Effector memory CD8-positive, alpha-beta T cell (primary cell): ENCODE data around the gene SPATA6L.

Experiments
- ATAC-seq: fragments of 150-1000 bp; cut with Tn5 transposase; replicated peaks from 2 replicates; pipeline ENCODE4 v1.10.0; 2021; ENCODE audit warnings: mild to moderate bottlenecking, moderate library complexity
- DNase-seq, 3 experiments: peaks; one replicate each; pipeline ENCODE4 v3.0.0; 2021
- H3K27ac Mint-ChIP-seq, 2 donors: one replicate each; pipeline ENCODE4 v1.8.0; 2022; ENCODE audit warnings: mild to moderate bottlenecking in 2 of 2, mixed read lengths in 2 of 2, moderate library complexity in 2 of 2
- H3K27me3 Mint-ChIP-seq, 2 donors: one replicate each; pipeline ENCODE4 v1.8.0; 2022; ENCODE audit warnings: mixed read lengths in 2 of 2
- H3K36me3 Mint-ChIP-seq: one replicate; pipeline ENCODE4 v1.8.0; 2022; ENCODE audit warnings: mild to moderate bottlenecking, moderate library complexity, mixed read lengths; ENCODE audit not compliant: insufficient read depth
- H3K4me1 Mint-ChIP-seq, 2 donors: one replicate each; pipeline ENCODE4 v1.8.0; 2022; ENCODE audit warnings: low read depth in 2 of 2, mixed read lengths in 2 of 2
- H3K4me3 Mint-ChIP-seq, 2 donors: one replicate each; pipeline ENCODE4 v1.8.0; 2022; ENCODE audit warnings: mild to moderate bottlenecking in 2 of 2, mixed read lengths in 2 of 2, moderate library complexity in 2 of 2
- H3K9me3 Mint-ChIP-seq, 2 donors: one replicate each; pipeline ENCODE4 v1.8.0; 2022; ENCODE audit warnings: mixed read lengths in 2 of 2

SPATA6L gene

GRCh38 chr9:4654084-4654483 lies 12.2 kb downstream of the SPATA6L start:
- Mint-ChIP-seq H3K4me3 (peak overlapping the region; percentile 54 to 66), H3K27me3 (no peaks in the 10 kb centered on the region), H3K4me1 (peaks cover 10 to 21% of the 10 kb centered on the region in 2 donors), H3K36me3 (peaks cover 3% of the 10 kb centered on the region), H3K9me3 (no peaks in the 10 kb centered on the region), H3K27ac (peak overlapping the region; percentile 36 to 84)
- ATAC-seq, result peak; percentile 93
- DNase-seq, result peak in 2 of 3 experiments; percentile 4 to 54

DNA sequence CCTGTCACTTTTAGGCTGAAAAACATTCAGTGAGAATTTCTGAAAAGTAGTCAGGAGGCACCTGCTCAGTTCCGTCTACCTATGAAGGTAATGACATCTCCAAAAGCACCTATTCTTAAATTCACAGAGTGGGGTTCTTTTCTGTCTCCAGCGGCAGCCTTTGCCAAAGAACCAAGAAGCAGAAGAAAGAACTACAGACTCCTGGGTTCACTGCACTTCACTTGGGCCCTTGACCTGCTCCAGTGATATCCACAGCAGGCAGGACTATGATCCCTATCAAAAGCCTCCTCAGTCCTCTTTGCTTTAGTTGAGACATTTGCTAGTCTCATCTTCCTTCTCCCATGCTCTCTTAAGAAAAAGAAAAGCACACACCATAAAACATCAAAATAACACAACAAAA lies 23.9 kb downstream of the SPATA6L start:
- Mint-ChIP-seq H3K4me3 (no peak overlapping the region), H3K27ac (no peak overlapping the region), H3K9me3 (no peaks in the 10 kb centered on the region), H3K36me3 (peaks cover 6% of the 10 kb centered on the region), H3K27me3 (no peaks in the 10 kb centered on the region), H3K4me1 (peaks cover 1 to 10% of the 10 kb centered on the region in 2 donors)
- ATAC-seq (no peak), DNase-seq (no peak)

DNA sequence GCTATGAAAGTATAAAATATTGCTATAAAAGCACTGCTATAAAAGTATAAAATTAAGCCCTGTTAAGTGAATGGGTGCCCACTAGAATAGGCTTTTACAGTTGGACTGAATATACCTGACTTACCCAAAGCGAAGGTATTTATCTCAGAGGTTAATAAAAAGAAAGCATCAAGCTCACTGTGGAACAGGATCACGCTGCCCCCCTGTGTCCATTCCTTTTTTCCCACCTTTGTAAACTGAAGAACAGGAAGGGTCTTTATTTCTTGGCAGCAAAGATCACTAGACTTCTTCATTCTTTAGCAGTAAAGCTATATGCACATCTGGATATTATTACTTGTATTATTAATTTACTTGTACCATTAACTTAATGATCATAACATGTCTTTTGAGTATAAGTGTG lies 26.3 kb downstream of the SPATA6L start:
- peak; percentile 44 for ATAC-seq
- H3K27me3 Mint-ChIP-seq, result no peaks in the 10 kb centered on the region
- DNase-seq, result peak; percentile 25 to 63 (median 38)
- H3K36me3 Mint-ChIP-seq, result peaks cover 6% of the 10 kb centered on the region
- H3K4me1 Mint-ChIP-seq, result peaks cover 1 to 10% of the 10 kb centered on the region in 2 donors
- H3K9me3 Mint-ChIP-seq, result no peaks in the 10 kb centered on the region
- H3K27ac Mint-ChIP-seq, result no peak overlapping the region
- H3K4me3 Mint-ChIP-seq, result no peak overlapping the region

DNA sequence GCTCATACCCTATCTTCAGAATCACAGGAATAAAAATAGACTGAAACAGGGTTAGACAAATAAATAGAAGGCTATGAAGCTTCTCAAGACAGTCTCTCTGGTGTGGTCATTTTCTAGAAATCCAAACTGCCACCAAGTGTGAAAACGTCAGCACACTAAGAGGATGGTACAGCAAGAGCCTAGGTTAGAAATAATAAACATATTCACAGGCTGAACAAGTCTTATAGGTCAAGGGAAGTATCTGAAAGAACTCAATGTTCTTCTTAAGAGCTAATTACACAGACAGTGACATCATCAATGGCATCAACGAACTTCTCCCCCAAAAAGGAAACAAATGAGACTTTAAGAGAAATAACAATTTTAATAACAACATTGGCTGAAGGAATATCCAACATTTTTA lies 26.9 kb downstream of the SPATA6L start:
- no peak for ATAC-seq
- H3K9me3 Mint-ChIP-seq, result no peaks in the 10 kb centered on the region
- DNase-seq, result no peak
- H3K36me3 Mint-ChIP-seq, result peaks cover 1% of the 10 kb centered on the region
- no peak overlapping the region for H3K27ac Mint-ChIP-seq
- peaks cover 0 to 10% of the 10 kb centered on the region in 2 donors for H3K4me1 Mint-ChIP-seq
- H3K4me3 Mint-ChIP-seq, result no peak overlapping the region
- H3K27me3 Mint-ChIP-seq, result no peaks in the 10 kb centered on the region

DNA sequence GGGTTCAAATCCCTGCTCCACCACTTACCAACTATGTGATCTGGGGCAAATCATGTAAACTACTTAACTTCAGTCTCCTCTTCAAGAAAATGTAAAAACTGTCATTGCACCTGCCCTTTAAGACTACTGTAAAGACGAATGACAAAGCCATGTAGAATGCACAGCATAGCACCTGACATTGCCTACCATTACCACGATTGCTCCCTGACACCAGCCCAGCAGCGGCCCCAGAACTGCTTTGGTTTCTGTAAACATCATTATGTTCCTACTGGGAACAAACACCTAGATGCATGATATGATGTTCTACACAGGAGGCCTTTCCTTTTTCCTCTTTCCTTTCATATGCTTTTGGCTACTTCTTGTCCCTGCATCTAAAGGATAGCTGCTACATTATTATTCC lies 27.3 kb downstream of the SPATA6L start:
- no peaks in the 10 kb centered on the region for H3K36me3 Mint-ChIP-seq
- H3K27me3 Mint-ChIP-seq, result no peaks in the 10 kb centered on the region
- no peak for DNase-seq
- no peaks in the 10 kb centered on the region for H3K9me3 Mint-ChIP-seq
- H3K4me3 Mint-ChIP-seq, result no peak overlapping the region
- no peak overlapping the region for H3K27ac Mint-ChIP-seq
- no peak for ATAC-seq
- H3K4me1 Mint-ChIP-seq, result peaks cover 0 to 10% of the 10 kb centered on the region in 2 donors

- Mint-ChIP-seq H3K36me3 (no peaks in the 10 kb centered on the region), H3K27me3 (no peaks in the 10 kb centered on the region), H3K27ac (peak overlapping the region in 1 of 2 donors; percentile 25), H3K4me3 (no peak overlapping the region), H3K4me1 (no peaks in the 10 kb centered on the region), H3K9me3 (no peaks in the 10 kb centered on the region)
- no peak for DNase-seq
- no peak for ATAC-seq
These were observed 35.4 kb downstream of the SPATA6L start for GRCh38 chr9:4630836-4631235.

DNA sequence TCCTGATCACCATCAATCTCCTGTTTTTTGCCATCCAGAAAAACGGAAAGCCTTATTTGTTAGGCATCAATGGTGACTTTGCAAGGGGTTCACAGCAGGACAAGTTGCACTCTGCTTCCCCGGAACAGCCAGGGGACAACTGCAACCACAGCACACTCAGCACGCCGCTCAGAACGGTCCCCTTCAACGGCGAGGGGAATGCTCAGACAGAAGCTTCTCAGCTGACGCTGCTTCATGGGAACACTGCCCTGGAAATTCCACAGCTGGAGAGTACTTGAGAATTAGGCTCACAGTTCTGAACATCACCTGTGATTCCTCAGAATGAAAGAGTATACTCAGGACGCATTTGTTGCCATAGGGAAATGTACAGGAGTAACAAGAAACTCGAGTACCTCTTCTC lies 44.3 kb downstream of the SPATA6L start:
- Mint-ChIP-seq H3K27ac (no peak overlapping the region), H3K4me1 (peaks cover 16 to 18% of the 10 kb centered on the region in 2 donors), H3K36me3 (peaks cover 2% of the 10 kb centered on the region), H3K9me3 (no peaks in the 10 kb centered on the region), H3K4me3 (no peak overlapping the region), H3K27me3 (no peaks in the 10 kb centered on the region)
- no peak for DNase-seq
- ATAC-seq, result no peak

DNA sequence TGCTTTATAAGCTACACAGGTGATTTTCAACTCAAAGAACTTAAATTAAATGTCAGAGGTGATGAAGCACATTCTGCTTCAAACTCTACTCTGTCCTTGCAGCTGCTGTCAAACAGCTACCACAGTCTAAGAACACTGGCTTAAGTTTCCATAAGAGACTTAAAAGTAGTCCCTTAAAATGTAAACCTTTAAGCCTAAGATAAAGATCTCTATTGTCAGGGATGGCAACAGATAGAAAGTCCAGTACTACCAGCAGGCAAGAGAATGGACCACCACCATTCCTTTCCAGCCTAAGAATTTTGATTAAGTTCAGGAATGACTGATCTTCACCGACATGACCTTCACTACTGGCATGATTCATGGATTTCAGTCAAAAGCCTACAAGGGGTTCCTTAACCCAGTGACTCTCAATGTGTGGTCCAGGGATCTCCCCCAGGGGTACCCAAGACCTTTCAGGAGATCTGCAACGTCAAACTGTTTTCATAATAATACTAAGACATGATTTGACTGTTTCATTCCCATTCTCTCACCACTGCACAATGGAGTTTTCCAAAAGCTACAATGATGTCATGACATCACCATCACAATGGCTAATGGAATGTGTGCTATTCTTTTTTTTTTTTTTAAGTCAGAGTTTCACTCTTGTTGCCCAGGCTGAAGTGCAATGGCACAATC lies 45.3 kb downstream of the SPATA6L start:
- DNase-seq (no peak), ATAC-seq (no peak)
- Mint-ChIP-seq H3K9me3 (no peaks in the 10 kb centered on the region), H3K4me1 (peaks cover 16 to 18% of the 10 kb centered on the region in 2 donors), H3K27ac (peak overlapping the region in 1 of 2 donors; percentile 76), H3K4me3 (peak overlapping the region in 1 of 2 donors; percentile 48), H3K27me3 (no peaks in the 10 kb centered on the region), H3K36me3 (peaks cover 2% of the 10 kb centered on the region)

- ATAC-seq (peak; percentile 79), DNase-seq (no peak)
- peak overlapping the region; percentile 3 to 48 for H3K4me3 Mint-ChIP-seq
- H3K27ac Mint-ChIP-seq, result peak overlapping the region; percentile 74 to 76
- no peaks in the 10 kb centered on the region for H3K27me3 Mint-ChIP-seq
- peaks cover 16 to 18% of the 10 kb centered on the region in 2 donors for H3K4me1 Mint-ChIP-seq
- peaks cover 2% of the 10 kb centered on the region for H3K36me3 Mint-ChIP-seq
- no peaks in the 10 kb centered on the region for H3K9me3 Mint-ChIP-seq
These were observed 46.1 kb downstream of the SPATA6L start for GRCh38 chr9:4620057-4620765.

DNA sequence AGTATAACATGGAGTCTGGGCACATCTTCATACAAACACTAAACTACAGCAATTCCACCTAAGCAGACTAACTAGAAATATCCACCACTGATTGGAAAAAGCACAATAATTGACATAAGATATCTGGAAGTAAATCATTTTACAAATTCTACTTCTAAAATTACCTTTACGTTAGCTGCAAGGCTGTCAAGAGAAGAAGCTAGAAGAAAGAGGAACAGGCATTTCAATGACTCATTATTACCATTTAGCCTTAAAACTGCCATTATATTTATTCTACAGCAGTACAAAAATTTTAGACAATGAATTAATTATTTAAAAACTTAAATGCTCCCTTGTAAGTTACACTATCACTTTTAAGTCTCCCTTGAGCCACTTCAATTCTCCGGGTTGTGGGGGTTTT lies 47.6 kb downstream of the SPATA6L start:
- H3K9me3 Mint-ChIP-seq, result no peaks in the 10 kb centered on the region
- ATAC-seq, result no peak
- H3K36me3 Mint-ChIP-seq, result peaks cover 2% of the 10 kb centered on the region
- no peak for DNase-seq
- peaks cover 16 to 18% of the 10 kb centered on the region in 2 donors for H3K4me1 Mint-ChIP-seq
- no peaks in the 10 kb centered on the region for H3K27me3 Mint-ChIP-seq
- no peak overlapping the region for H3K27ac Mint-ChIP-seq
- peak overlapping the region in 1 of 2 donors; percentile 14 for H3K4me3 Mint-ChIP-seq

DNA sequence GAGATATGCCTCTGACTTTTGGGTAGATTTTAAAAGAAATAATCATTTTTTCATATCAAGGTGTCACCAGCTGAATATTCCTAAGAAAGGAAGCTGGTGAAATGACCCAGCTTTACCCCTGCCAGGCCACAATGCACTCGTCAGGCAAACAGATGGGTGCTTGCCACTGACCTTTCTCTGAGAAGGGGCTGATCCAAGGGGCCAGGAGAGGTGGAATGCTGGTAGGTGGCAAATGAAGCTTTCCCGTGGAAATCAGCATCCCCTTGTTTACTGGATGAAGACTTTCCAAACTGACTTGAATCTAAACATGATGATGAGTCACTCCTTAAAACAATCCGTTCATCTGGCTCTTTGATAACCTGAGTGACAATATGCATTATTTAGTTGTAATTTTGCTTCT lies 48.5 kb downstream of the SPATA6L start:
- Mint-ChIP-seq H3K4me1 (peaks cover 16 to 18% of the 10 kb centered on the region in 2 donors), H3K27me3 (no peaks in the 10 kb centered on the region), H3K27ac (no peak overlapping the region), H3K9me3 (no peaks in the 10 kb centered on the region), H3K4me3 (no peak overlapping the region), H3K36me3 (peaks cover 2% of the 10 kb centered on the region)
- no peak for DNase-seq
- ATAC-seq, result no peak

DNA sequence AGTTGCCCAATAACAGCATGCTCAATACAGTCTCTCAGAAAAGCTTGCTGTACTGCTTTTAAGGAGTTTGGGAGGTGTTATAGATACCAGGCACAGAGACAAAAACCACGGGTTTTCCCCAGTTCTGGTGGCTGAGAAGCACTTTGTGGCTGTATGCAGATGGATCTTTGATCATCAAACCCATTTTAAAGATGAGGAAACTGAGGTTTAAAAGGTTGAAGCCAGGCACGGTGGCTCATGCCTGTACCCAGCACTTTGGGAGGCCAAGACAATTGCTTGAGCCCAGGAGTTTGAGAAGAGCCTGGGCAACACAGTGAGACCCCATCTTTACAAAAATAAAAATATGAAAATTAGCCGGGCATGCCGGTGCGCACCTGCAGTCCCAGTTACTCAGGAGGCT lies 50.5 kb downstream of the SPATA6L start:
- DNase-seq (no peak), ATAC-seq (no peak)
- Mint-ChIP-seq H3K4me3 (no peak overlapping the region), H3K4me1 (peaks cover 15 to 17% of the 10 kb centered on the region in 2 donors), H3K9me3 (peaks cover 0 to 2% of the 10 kb centered on the region in 2 donors), H3K27me3 (no peaks in the 10 kb centered on the region), H3K36me3 (peaks cover 2% of the 10 kb centered on the region), H3K27ac (no peak overlapping the region)

DNA sequence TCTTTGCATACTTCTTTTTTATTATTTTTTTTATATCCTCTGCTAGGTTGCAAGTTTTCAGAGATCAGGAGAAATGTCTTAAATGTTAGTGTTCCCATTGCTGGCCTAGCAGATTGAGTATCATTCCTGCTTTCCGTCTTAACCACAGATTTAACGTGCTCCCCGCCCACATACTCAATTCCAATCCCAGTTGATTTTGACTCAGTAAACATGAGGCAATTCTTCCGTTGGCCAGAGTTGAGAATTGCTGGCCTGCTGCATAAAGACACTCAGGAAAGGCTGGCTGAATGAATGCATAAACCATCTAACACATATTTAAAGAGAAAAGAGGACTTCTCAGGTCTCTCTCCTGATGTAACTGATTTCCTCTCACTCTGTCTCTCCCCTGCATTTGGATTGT lies 51.0 kb downstream of the SPATA6L start:
- peaks cover 2% of the 10 kb centered on the region for H3K36me3 Mint-ChIP-seq
- H3K27ac Mint-ChIP-seq, result no peak overlapping the region
- DNase-seq (no peak), ATAC-seq (no peak)
- H3K27me3 Mint-ChIP-seq, result no peaks in the 10 kb centered on the region
- H3K9me3 Mint-ChIP-seq, result peaks cover 0 to 2% of the 10 kb centered on the region in 2 donors
- H3K4me3 Mint-ChIP-seq, result no peak overlapping the region
- H3K4me1 Mint-ChIP-seq, result peaks cover 10 to 12% of the 10 kb centered on the region in 2 donors

DNA sequence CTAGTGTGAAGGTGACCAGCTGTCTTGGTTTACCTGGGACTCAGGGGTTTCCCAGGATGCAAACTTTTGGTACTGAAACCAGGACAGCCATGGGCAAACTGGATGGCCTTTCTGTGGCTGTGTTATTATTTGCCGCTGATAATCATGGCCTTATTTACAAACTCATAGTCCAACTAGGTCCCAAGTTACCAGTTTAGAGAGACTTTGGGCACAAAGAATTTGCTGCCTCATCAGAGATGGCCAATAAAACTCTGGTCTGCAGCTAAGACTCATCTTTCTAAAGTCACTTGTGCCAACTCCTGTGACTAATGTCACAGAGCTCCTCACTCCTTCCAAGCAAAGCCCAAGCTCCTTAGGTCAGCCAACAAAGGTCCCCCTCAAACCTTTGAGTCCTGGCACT lies 51.7 kb downstream of the SPATA6L start:
- ATAC-seq (no peak), DNase-seq (no peak)
- H3K27ac Mint-ChIP-seq, result no peak overlapping the region
- peaks cover 4 to 6% of the 10 kb centered on the region in 2 donors for H3K4me1 Mint-ChIP-seq
- H3K4me3 Mint-ChIP-seq, result no peak overlapping the region
- no peaks in the 10 kb centered on the region for H3K27me3 Mint-ChIP-seq
- peaks cover 0 to 2% of the 10 kb centered on the region in 2 donors for H3K9me3 Mint-ChIP-seq
- H3K36me3 Mint-ChIP-seq, result peaks cover 2% of the 10 kb centered on the region
